Activated CD8-positive, alpha-beta T cell treated with anti-CD3 and anti-CD28 coated beads for 36 hours (primary cell): Measurements from ENCODE around the gene CEP131. TPM values are rescaled to one million over a fixed set of nuclear protein-coding genes. Genes with fewer than 3 reads are reported as not detected.

Experiments used
- ATAC-seq: fragments of 200-7000 bp; cut with Tn5 transposase; one replicate; pipeline ENCODE4 v1.10.0; 2021; ENCODE audit warnings: mild to moderate bottlenecking, moderate library complexity
- CTCF ChIA-PET: fragments of 350-600 bp; sonication (Branson Sonifier 250); formaldehyde crosslinking; loops from one replicate; lab custom pipeline; 2021; ENCODE audit warnings: antibody characterized with exemption; lab: Charles Lee
- POLR2A ChIA-PET: fragments of 350-600 bp; sonication (Branson Sonifier 250); formaldehyde crosslinking; loops from one replicate; lab custom pipeline; 2021; ENCODE audit warnings: antibody characterized with exemption; lab: Charles Lee
- DNase-seq: peaks from one replicate; pipeline ENCODE4 v3.0.0-alpha.2; 2020
- H3K27ac Mint-ChIP-seq: one replicate; pipeline ENCODE4 v1.8.0; 2021; ENCODE audit warnings: mild to moderate bottlenecking, mixed read lengths
- H3K27me3 Mint-ChIP-seq: one replicate; pipeline ENCODE4 v1.8.0; 2021; ENCODE audit warnings: mixed read lengths
- H3K36me3 Mint-ChIP-seq: one replicate; pipeline ENCODE4 v1.8.0; 2021; ENCODE audit warnings: low read depth, mixed read lengths
- H3K4me1 Mint-ChIP-seq: one replicate; pipeline ENCODE4 v1.8.0; 2021; ENCODE audit warnings: low read depth, mixed read lengths
- H3K4me3 Mint-ChIP-seq: one replicate; pipeline ENCODE4 v1.8.0; 2021; ENCODE audit warnings: mild to moderate bottlenecking, moderate library complexity, mixed read lengths
- H3K9me3 Mint-ChIP-seq: one replicate; pipeline ENCODE4 v1.8.0; 2021; ENCODE audit warnings: mixed read lengths
- intact Hi-C: fragments of 100-400 bp; cut with micrococcal nuclease; formaldehyde crosslinking; loops from one replicate; pipeline ENCODE4 v1.10.0; 2022
- total RNA-seq, 2 experiments: library from RNA; stranded (reverse); gene quantifications; one replicate each; pipeline ENCODE4 v1.2.3, GENCODE V29; 2021
- TF ChIP-seq, protein P1 (sequence below): fragments of 200-600 bp; IDR thresholded peaks from one replicate; pipeline ENCODE4 v1.8.0; 2022; ENCODE audit warnings: antibody characterized with exemption, mild to moderate bottlenecking

The CEP131 gene
- total RNA-seq, 2 experiments from 2014 or later = 7.9 to 10.9 TPM

DNA sequence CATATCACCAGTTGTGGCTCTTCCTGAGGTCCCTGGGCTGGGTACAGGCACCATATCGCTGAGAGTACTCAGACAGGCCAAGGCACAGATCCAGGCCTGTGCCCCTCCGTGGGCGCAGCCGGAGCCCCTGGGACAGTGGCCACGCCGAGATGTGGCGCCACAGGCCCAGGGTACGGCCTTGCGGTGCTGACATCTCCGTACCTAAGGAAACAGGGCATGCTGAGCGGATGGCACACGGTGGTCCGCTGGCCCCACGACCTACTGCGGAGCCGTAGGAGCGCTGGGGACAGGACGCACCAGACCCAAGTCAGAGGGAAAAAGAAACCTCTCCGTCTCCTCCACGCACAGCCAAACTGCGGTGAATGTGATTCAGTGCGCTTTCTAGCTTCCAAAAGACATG, 42.8 kb upstream of the CEP131 start:
- CTCF ChIA-PET = no interaction called here
- intact Hi-C loops = no loop called here
- no peaks in the 10 kb centered on the region for H3K9me3 Mint-ChIP-seq
- H3K36me3 Mint-ChIP-seq = peaks cover 7% of the 10 kb centered on the region
- no peak overlapping the region for H3K27ac Mint-ChIP-seq
- H3K4me1 Mint-ChIP-seq = peaks cover 2% of the 10 kb centered on the region
- H3K4me3 Mint-ChIP-seq = no peak overlapping the region
- H3K27me3 Mint-ChIP-seq = no peaks in the 10 kb centered on the region
- TF ChIP-seq, protein P1, sequence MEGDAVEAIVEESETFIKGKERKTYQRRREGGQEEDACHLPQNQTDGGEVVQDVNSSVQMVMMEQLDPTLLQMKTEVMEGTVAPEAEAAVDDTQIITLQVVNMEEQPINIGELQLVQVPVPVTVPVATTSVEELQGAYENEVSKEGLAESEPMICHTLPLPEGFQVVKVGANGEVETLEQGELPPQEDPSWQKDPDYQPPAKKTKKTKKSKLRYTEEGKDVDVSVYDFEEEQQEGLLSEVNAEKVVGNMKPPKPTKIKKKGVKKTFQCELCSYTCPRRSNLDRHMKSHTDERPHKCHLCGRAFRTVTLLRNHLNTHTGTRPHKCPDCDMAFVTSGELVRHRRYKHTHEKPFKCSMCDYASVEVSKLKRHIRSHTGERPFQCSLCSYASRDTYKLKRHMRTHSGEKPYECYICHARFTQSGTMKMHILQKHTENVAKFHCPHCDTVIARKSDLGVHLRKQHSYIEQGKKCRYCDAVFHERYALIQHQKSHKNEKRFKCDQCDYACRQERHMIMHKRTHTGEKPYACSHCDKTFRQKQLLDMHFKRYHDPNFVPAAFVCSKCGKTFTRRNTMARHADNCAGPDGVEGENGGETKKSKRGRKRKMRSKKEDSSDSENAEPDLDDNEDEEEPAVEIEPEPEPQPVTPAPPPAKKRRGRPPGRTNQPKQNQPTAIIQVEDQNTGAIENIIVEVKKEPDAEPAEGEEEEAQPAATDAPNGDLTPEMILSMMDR = no peak
- POLR2A ChIA-PET = interaction anchor here (0.6 kb wide), 1 partner anchor 154 kb away, joined by 4 read pairs; no protein-coding TSS in a partner anchor
- ATAC-seq (no peak), DNase-seq (no peak)

DNA sequence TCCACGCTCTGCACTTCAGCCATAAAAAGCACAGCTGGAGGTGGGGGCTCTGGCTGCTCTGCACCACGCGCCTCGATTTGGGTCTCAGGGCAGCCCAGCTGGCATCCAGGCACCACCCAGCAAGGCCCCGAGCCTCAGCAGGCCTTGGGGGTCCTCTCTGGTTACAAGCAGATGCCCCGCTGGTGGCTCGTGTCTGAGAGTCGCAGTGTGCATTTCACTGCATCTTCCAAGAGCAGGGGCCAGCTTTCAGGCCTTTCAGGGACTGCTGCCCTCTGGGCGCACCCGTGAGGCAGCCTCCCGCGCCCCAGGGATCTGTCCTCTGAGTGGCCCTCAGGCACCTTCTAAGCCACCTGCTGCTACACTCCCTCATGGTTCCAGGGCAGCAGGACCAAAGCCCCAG, 41.9 kb upstream of the CEP131 start:
- intact Hi-C loops = no loop called here
- H3K4me3 Mint-ChIP-seq = no peak overlapping the region
- ChIA-PET POLR2A (no interaction called here), CTCF (no interaction called here)
- no peaks in the 10 kb centered on the region for H3K27me3 Mint-ChIP-seq
- peaks cover 2% of the 10 kb centered on the region for H3K4me1 Mint-ChIP-seq
- peaks cover 7% of the 10 kb centered on the region for H3K36me3 Mint-ChIP-seq
- no peak overlapping the region for H3K27ac Mint-ChIP-seq
- no peak for ATAC-seq
- DNase-seq = no peak
- H3K9me3 Mint-ChIP-seq = no peaks in the 10 kb centered on the region
- TF ChIP-seq, protein P1 = no peak

DNA sequence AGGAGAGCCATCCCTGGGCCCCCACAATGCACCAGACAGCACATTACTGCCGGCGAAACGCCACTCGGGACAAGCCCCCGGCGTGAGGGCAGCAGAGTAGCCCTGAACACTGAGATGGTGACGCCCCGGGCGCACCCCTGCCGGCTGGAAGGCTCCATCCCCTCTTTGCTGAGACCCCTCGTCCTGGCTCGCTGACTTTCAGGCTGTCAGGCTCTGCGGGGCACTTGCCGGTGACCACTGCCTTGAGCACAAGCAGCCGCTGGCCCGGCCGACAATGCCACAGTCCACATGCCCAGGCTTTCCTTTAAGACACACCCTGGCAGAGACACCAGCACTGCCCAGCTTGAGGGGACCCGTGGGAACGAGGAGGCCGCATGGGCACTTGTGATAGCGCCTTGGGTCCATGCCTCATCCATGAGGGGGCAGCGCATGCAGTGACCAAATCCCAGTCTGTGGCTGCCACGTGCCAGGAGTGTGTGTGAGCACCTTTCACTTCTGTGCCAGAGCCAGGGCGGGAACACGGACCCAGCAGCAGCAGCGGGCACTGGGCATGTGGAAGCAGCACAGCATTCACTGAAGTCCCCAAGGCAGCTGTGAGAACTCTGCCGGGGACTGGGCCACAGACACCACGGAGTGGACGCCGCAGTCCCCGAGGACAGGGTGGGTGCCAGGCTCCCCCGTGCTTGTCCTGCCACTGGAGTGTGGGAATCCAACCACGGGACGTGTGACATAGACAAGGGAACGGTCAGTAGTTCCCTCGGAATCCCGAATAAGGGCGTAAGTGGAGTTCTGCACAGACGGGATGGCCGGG, 40.8 kb upstream of the CEP131 start:
- no peak for DNase-seq
- Mint-ChIP-seq H3K9me3 (no peaks in the 10 kb centered on the region), H3K27ac (no peak overlapping the region), H3K4me3 (no peak overlapping the region), H3K4me1 (peaks cover 2% of the 10 kb centered on the region), H3K27me3 (no peaks in the 10 kb centered on the region), H3K36me3 (peaks cover 3% of the 10 kb centered on the region)
- TF ChIP-seq, protein P1 = no peak
- no peak for ATAC-seq
- intact Hi-C loops = no loop called here
- ChIA-PET POLR2A (no interaction called here), CTCF (interaction anchor here (0.8 kb wide), 1 partner anchor 11 kb away, joined by 3 read pairs; no protein-coding TSS in a partner anchor)

DNA sequence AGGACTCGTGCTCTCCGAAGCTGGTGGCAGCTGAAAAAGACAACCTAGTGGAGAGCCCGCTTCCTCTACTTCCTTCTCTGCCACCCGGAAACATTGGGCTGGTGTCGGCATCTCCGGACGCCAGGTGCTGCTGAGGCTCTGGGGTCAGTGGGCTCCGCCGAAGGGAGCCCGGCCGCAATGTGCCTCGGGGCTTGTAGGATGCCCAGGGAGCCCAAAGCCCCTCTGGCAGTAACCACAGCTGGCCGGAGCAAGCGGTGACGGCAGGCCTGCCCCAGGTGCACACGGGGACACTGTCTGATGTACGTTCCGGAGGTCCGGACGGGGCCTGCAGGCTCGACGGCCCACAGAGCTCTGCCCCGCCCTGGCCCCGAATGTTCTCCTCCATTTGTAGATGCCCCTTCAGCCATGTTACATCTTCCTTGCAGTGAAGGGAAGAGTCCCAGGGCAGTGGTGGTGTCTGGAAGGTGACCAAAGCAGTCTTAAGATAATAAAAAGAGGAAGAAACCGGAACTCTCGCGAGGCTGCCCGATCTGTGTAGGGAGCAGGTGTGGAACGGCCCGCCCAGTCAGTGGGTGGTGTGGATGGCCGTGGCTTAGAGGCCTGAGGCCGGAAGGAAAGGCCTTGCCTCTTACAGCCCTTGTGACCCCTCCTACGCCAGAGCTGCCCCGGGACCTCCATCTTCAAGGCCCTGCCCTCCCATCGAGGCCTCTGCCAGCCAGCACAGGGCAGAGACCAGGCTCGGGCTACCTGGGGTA, 39.0 kb upstream of the CEP131 start:
- CTCF ChIA-PET = no interaction called here

More for the DNA sequence above, 39.0 kb upstream of the CEP131 start:
- no peak overlapping the region for H3K4me3 Mint-ChIP-seq
- intact Hi-C loops = no loop called here
- DNase-seq = no peak
- peaks cover 2% of the 10 kb centered on the region for H3K36me3 Mint-ChIP-seq
- no peaks in the 10 kb centered on the region for H3K27me3 Mint-ChIP-seq
- POLR2A ChIA-PET = interaction anchor here (0.8 to 1.2 kb wide), 2 partner anchors 22 to 272 kb away, joined by 3 read pairs; no protein-coding TSS in a partner anchor
- H3K27ac Mint-ChIP-seq = no peak overlapping the region
- no peak for ATAC-seq
- H3K4me1 Mint-ChIP-seq = no peaks in the 10 kb centered on the region
- TF ChIP-seq, protein P1 = no peak
- H3K9me3 Mint-ChIP-seq = no peaks in the 10 kb centered on the region
